Stimulated activated naive CD8-positive, alpha-beta T cell treated with anti-CD3 and anti-CD28 coated beads, Interleukin-15, amount 100 ng/mL, for 72 hours (primary cell): ENCODE results near the gene KCTD3.

Experiments used
- ATAC-seq: fragments of 150-1000 bp; cut with Tn5 transposase; 2 replicates; pipeline ENCODE4 v1.10.0; 2021; ENCODE audit warnings: mild to moderate bottlenecking, moderate library complexity
- DNase-seq, 2 donors: peaks; one replicate each; pipeline ENCODE4 v3.0.0; 2021 to 2022
- H3K27ac Mint-ChIP-seq, 2 donors: one replicate each; pipeline ENCODE4 v1.8.0; 2022; ENCODE audit warnings: mild to moderate bottlenecking in 2 of 2, mixed read lengths in 2 of 2, moderate library complexity in 2 of 2
- H3K27me3 Mint-ChIP-seq: one replicate; pipeline ENCODE4 v1.8.0; 2022; ENCODE audit warnings: mixed read lengths
- H3K4me1 Mint-ChIP-seq: one replicate; pipeline ENCODE4 v1.8.0; 2022; ENCODE audit warnings: mild to moderate bottlenecking, mixed read lengths
- H3K4me3 Mint-ChIP-seq, 2 donors: one replicate each; pipeline ENCODE4 v1.8.0; 2022; ENCODE audit warnings: mild to moderate bottlenecking in 2 of 2, mixed read lengths in 2 of 2, moderate library complexity in 1 of 2
- H3K9me3 Mint-ChIP-seq, 2 donors: one replicate each; pipeline ENCODE4 v1.8.0; 2022; ENCODE audit warnings: mixed read lengths in 2 of 2

Gene KCTD3

GRCh38 chr1:215650446-215651149, 83.5 kb downstream of the KCTD3 start:
- Mint-ChIP-seq H3K9me3 (no peaks in the 10 kb centered on the region), H3K4me3 (no peak overlapping the region), H3K27me3 (no peaks in the 10 kb centered on the region), H3K27ac (no peak overlapping the region), H3K4me1 (no peaks in the 10 kb centered on the region)
- DNase-seq (no peak), ATAC-seq (no peak)

- ATAC-seq (no peak), DNase-seq (no peak)
- no peak overlapping the region for H3K27ac Mint-ChIP-seq
- H3K9me3 Mint-ChIP-seq = no peaks in the 10 kb centered on the region
- no peaks in the 10 kb centered on the region for H3K27me3 Mint-ChIP-seq
- no peaks in the 10 kb centered on the region for H3K4me1 Mint-ChIP-seq
- H3K4me3 Mint-ChIP-seq = no peak overlapping the region
These were observed 84.8 kb downstream of the KCTD3 start for GRCh38 chr1:215651867-215652266.

GRCh38 chr1:215652371-215652770, 85.3 kb downstream of the KCTD3 start:
- no peaks in the 10 kb centered on the region for H3K27me3 Mint-ChIP-seq
- ATAC-seq = no peak
- H3K4me3 Mint-ChIP-seq = no peak overlapping the region
- DNase-seq = no peak
- no peaks in the 10 kb centered on the region for H3K4me1 Mint-ChIP-seq
- H3K27ac Mint-ChIP-seq = no peak overlapping the region
- H3K9me3 Mint-ChIP-seq = no peaks in the 10 kb centered on the region

GRCh38 chr1:215657047-215657446, 89.9 kb downstream of the KCTD3 start:
- ATAC-seq (no peak), DNase-seq (no peak)
- H3K4me3 Mint-ChIP-seq = no peak overlapping the region
- H3K27ac Mint-ChIP-seq = no peak overlapping the region
- no peaks in the 10 kb centered on the region for H3K9me3 Mint-ChIP-seq
- H3K4me1 Mint-ChIP-seq = no peaks in the 10 kb centered on the region
- no peaks in the 10 kb centered on the region for H3K27me3 Mint-ChIP-seq

- no peak overlapping the region for H3K27ac Mint-ChIP-seq
- DNase-seq (no peak), ATAC-seq (no peak)
- no peaks in the 10 kb centered on the region for H3K4me1 Mint-ChIP-seq
- no peaks in the 10 kb centered on the region for H3K9me3 Mint-ChIP-seq
- H3K27me3 Mint-ChIP-seq = no peaks in the 10 kb centered on the region
- H3K4me3 Mint-ChIP-seq = no peak overlapping the region
These were observed 93.2 kb downstream of the KCTD3 start for GRCh38 chr1:215660259-215660658.

GRCh38 chr1:215661033-215661432, 93.9 kb downstream of the KCTD3 start:
- no peaks in the 10 kb centered on the region for H3K4me1 Mint-ChIP-seq
- H3K4me3 Mint-ChIP-seq = no peak overlapping the region
- DNase-seq (no peak), ATAC-seq (no peak)
- H3K9me3 Mint-ChIP-seq = no peaks in the 10 kb centered on the region
- H3K27ac Mint-ChIP-seq = no peak overlapping the region
- no peaks in the 10 kb centered on the region for H3K27me3 Mint-ChIP-seq

GRCh38 chr1:215665215-215665614, 98.1 kb downstream of the KCTD3 start:
- ATAC-seq (peak; percentile 39), DNase-seq (no peak)
- no peaks in the 10 kb centered on the region for H3K27me3 Mint-ChIP-seq
- no peaks in the 10 kb centered on the region for H3K4me1 Mint-ChIP-seq
- no peak overlapping the region for H3K4me3 Mint-ChIP-seq
- no peak overlapping the region for H3K27ac Mint-ChIP-seq
- no peaks in the 10 kb centered on the region for H3K9me3 Mint-ChIP-seq

- DNase-seq (no peak), ATAC-seq (no peak)
- Mint-ChIP-seq H3K9me3 (no peaks in the 10 kb centered on the region), H3K27ac (no peak overlapping the region), H3K4me3 (no peak overlapping the region), H3K4me1 (no peaks in the 10 kb centered on the region), H3K27me3 (no peaks in the 10 kb centered on the region)
These were observed 100.7 kb downstream of the KCTD3 start for GRCh38 chr1:215667761-215668160.

- H3K27ac Mint-ChIP-seq = no peak overlapping the region
- no peak for ATAC-seq
- no peak for DNase-seq
- H3K4me1 Mint-ChIP-seq = no peaks in the 10 kb centered on the region
- no peaks in the 10 kb centered on the region for H3K9me3 Mint-ChIP-seq
- H3K4me3 Mint-ChIP-seq = no peak overlapping the region
- no peaks in the 10 kb centered on the region for H3K27me3 Mint-ChIP-seq
These were observed 102.8 kb downstream of the KCTD3 start for GRCh38 chr1:215669806-215670491.
